ENCODE data around the gene CKAP4.

GRCh38 chr12:106217706-106218105 lies 30.1 kb downstream of the CKAP4 start:
- TF ChIP-seq POLR2A (IDR thresholded peaks at IDR 0.05) (no peak), CTCF (IDR thresholded peaks at IDR 0.05) (no peak)
